ENCODE data around the gene IRS4. TPM values are rescaled to one million over a fixed set of nuclear protein-coding genes. Genes with fewer than 3 reads are reported as not detected.

The IRS4 gene
- not detected in 2 replicates for total RNA-seq

GRCh38 chrX:108736509-108737479 lies at the start of gene IRS4:
IRS4 (minus strand) TSS chrX:108736563.

